Stimulated activated CD8-positive, alpha-beta memory T cell treated with anti-CD3 and anti-CD28 coated beads, Interleukin-12 subunit alpha, Interleukin-12 subunit beta, amount 100 ng/mL, for 4 hours (primary cell): ENCODE results near the gene GBP5.
"Not testable (repeated sequence)": the region's sequence is repeated elsewhere in the genome, so short reads cannot be mapped to it uniquely, and the experiment has no call there.

Experiments
- DNase-seq: peaks from one replicate; pipeline ENCODE4 v3.0.0-alpha.2; 2020; ENCODE audit warnings: low read depth

Gene GBP5

GRCh38 chr1:89272269-89273041 is at the start of gene GBP5:
Gene GBP5 (minus strand): TSS chr1:89272860. CDS start chr1:89269555, 3,305 bp downstream.
- DNase-seq: peak; percentile 38

- no peak for DNase-seq
Observed at GRCh38 chr1:89322402-89322801, 49.7 kb upstream of the GBP5 start.

- no peak for DNase-seq
Observed at GRCh38 chr1:89312572-89312971, 39.9 kb upstream of the GBP5 start.

- DNase-seq: peak; percentile 2
Observed at GRCh38 chr1:89311757-89312156, 39.1 kb upstream of the GBP5 start.

- no peak for DNase-seq
Observed at GRCh38 chr1:89310976-89311375, 38.3 kb upstream of the GBP5 start.

- DNase-seq: no peak
Observed at GRCh38 chr1:89310505-89310904, 37.8 kb upstream of the GBP5 start.

GRCh38 chr1:89309828-89310227 is 37.2 kb upstream of the GBP5 start:
- DNase-seq: no peak

- no peak for DNase-seq
Observed at GRCh38 chr1:89306273-89306672, 33.6 kb upstream of the GBP5 start.

GRCh38 chr1:89305493-89305892 is 32.8 kb upstream of the GBP5 start:
- no peak for DNase-seq

- DNase-seq: no peak
Observed at GRCh38 chr1:89304572-89305230, 32.0 kb upstream of the GBP5 start.

GRCh38 chr1:89302697-89303332 is 30.2 kb upstream of the GBP5 start:
- DNase-seq: no peak

GRCh38 chr1:89299739-89300463 is 27.2 kb upstream of the GBP5 start:
- DNase-seq: not testable (repeated sequence)

GRCh38 chr1:89298461-89298860 is 25.8 kb upstream of the GBP5 start:
- no peak for DNase-seq

- no peak for DNase-seq
Observed at GRCh38 chr1:89295187-89295586, 22.5 kb upstream of the GBP5 start.

GRCh38 chr1:89291276-89291675 is 18.6 kb upstream of the GBP5 start:
- DNase-seq: no peak

GRCh38 chr1:89288051-89288340 is 15.3 kb upstream of the GBP5 start:
- DNase-seq: no peak

- DNase-seq: no peak
Observed at GRCh38 chr1:89287181-89288050, 14.8 kb upstream of the GBP5 start.

- DNase-seq: no peak
Observed at GRCh38 chr1:89286549-89287180, 14.0 kb upstream of the GBP5 start.

- DNase-seq: no peak
Observed at GRCh38 chr1:89285745-89286380, 13.2 kb upstream of the GBP5 start.

GRCh38 chr1:89284078-89284763 is 11.6 kb upstream of the GBP5 start:
- not testable (repeated sequence) for DNase-seq
